Left renal pelvis (tissue), 4 donors: ENCODE measurements around the gene PCDHGB1. TPM values are rescaled to one million over a fixed set of nuclear protein-coding genes. Genes with fewer than 3 reads are reported as not detected.
"Not testable (repeated sequence)": the region's sequence is repeated elsewhere in the genome, so short reads cannot be mapped to it uniquely, and the experiment has no call there.

Experiments used
- DNase-seq, 4 donors: peaks; one replicate each; pipeline ENCODE4 v3.0.0-alpha.2; 2013; ENCODE audit warnings: low read depth in 4 of 4, low spot score in 3 of 4
- polyA plus RNA-seq, 4 donors: library from polyadenylated mRNA; unstranded; fragments of 120-200 nt; gene quantifications; one replicate each; pipeline ENCODE4 v1.2.1, GENCODE V29; 2013; ENCODE audit not compliant: insufficient read length in 4 of 4

PCDHGB1 gene
- polyA plus RNA-seq, 4 donors = 1.7 to 2.1 (median 1.9) TPM

DNA sequence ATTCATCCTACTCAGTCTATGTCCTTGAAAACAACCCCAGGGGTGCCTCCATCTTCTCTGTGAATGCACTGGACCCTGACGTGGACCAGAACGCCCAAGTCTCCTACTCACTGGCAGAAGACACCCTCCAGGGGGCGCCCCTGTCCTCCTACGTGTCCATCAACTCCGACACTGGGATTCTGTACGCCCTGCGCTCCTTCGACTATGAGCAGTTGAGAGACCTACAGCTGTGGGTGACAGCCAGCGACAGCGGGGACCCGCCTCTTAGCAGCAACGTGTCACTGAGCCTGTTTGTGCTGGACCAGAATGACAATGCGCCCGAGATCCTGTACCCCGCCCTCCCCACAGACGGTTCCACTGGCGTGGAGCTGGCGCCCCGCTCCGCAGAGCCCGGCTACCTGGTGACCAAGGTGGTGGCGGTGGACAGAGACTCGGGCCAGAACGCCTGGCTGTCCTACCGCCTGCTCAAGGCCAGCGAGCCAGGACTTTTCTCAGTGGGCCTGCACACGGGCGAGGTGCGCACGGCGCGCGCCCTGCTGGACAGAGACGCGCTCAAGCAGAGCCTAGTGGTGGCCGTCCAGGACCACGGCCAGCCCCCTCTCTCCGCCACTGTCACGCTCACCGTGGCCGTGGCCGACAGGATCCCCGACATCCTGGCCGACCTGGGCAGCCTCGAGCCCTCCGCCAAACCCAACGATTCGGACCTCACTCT, 25.7 kb downstream of the PCDHGB1 start:
- not testable (repeated sequence) for DNase-seq

DNA sequence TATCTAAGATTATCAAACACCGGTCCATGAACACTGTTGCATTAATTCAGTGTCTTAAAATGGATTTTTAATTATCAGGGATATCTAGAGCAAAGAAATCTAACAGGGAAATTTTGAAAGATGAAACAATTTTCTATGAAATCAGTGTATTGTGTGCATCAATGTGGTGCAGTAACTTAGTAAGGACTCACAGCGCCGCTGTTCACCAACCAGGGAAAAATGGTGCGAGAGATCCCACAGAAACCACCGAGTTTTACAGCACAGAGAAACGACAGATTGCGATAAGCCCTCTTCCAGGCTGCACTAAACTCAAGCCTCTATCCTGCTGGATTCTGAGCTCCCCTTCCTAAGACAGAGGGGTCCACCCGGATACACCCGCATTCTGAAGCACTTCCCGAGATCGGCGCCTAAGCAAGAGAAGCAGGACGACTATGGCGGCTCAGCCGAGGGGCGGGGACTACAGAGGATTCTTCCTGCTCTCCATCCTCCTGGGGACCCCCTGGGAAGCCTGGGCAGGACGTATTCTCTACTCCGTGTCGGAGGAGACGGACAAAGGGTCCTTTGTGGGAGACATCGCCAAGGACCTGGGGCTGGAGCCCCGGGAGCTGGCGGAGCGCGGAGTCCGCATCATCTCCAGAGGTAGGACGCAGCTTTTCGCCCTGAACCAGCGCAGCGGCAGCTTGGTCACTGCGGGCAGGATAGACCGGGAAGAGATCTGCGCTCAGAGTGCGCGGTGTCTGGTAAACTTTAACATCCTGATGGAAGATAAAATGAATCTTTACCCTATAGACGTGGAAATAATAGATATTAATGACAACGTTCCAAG, 32.8 kb downstream of the PCDHGB1 start, which contains the start of gene PCDHGA7:
Gene PCDHGA7, plus strand, starts transcription at position 274 of the 826 bp plus-strand sequence. Its CDS starts 158 bp downstream, at position 432.
- no peak for DNase-seq

DNA sequence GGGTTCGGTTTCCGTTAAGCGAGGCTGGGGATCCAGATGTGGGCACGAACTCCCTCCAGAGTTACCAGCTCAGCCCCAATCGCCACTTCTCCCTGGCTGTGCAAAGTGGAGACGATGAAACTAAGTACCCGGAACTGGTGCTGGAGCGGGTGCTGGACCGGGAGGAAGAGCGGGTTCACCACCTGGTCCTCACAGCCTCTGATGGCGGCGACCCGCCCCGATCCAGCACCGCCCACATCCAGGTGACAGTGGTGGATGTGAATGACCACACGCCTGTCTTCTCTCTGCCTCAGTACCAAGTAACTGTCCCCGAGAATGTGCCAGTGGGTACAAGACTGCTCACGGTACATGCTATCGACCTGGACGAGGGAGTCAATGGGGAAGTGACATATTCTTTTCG, 33.4 kb downstream of the PCDHGB1 start:
- DNase-seq = no peak

DNA sequence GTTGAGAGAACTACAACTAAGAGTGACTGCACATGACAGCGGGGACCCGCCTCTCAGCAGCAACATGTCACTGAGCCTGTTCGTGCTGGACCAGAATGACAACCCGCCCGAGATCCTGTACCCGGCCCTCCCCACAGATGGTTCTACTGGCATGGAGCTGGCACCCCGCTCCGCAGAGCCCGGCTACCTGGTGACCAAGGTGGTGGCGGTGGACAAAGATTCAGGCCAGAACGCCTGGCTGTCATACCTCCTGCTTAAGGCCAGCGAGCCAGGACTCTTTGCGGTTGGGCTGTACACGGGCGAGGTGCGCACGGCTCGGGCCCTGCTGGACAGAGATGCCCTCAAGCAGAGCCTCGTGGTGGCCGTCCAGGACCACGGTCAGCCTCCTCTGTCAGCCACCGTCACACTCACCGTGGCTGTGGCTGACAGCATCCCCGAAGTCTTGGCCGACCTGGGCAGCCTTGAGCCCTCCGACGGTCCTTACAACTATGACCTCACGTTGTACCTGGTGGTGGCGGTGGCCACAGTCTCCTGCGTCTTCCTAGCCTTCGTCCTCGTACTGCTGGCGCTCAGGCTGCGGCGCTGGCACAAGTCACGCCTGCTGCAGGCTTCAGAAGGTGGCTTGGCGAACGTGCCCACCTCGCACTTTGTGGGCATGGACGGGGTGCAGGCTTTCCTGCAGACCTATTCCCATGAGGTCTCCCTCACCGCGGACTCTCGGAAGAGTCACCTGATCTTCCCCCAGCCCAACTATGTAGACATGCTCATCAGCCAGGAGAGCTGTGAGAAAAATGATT, 34.8 kb downstream of the PCDHGB1 start:
- no peak for DNase-seq

DNA sequence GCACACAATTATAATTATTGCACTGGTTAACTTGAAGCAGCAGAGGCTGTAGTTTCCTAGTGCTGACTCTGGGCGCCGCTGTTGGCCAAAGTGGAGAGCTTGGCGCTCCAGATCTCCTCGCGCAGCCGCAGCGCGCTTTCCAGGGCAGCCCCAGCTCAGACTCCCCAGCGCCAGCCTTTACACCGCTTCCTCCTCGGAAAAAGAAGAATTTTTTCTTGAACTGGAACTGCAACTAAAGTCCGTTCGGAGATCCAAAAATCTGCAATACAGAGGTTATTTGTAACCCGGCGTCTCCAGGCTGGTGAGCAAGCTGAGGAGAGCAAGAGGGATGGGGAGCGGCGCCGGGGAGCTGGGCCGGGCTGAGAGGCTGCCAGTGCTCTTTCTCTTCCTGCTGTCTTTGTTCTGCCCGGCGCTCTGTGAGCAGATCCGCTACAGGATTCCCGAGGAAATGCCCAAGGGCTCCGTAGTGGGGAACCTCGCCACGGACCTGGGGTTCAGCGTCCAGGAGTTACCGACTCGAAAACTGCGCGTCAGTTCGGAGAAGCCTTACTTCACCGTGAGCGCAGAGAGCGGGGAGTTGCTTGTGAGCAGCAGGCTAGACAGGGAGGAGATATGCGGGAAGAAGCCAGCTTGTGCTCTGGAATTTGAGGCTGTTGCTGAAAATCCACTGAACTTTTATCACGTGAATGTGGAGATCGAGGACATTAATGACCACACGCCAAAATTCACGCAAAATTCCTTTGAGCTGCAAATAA, 37.8 kb downstream of the PCDHGB1 start, which contains the start of gene PCDHGB4:
Gene PCDHGB4, plus strand, starts transcription at position 142 of the 755 bp plus-strand sequence. Its CDS starts 187 bp downstream, at position 329.
- DNase-seq = not testable (repeated sequence)

DNA sequence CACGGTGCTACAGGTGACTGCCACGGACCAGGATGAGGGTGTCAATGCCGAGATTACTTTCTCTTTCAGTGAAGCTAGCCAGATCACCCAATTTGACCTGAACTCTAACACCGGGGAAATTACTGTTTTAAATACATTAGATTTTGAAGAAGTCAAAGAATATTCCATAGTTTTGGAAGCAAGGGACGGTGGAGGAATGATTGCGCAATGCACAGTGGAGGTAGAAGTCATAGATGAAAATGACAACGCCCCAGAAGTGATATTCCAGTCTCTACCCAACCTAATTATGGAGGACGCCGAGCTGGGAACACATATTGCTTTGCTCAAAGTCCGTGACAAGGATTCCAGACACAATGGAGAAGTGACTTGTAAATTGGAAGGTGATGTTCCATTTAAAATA, 38.8 kb downstream of the PCDHGB1 start:
- no peak for DNase-seq

DNA sequence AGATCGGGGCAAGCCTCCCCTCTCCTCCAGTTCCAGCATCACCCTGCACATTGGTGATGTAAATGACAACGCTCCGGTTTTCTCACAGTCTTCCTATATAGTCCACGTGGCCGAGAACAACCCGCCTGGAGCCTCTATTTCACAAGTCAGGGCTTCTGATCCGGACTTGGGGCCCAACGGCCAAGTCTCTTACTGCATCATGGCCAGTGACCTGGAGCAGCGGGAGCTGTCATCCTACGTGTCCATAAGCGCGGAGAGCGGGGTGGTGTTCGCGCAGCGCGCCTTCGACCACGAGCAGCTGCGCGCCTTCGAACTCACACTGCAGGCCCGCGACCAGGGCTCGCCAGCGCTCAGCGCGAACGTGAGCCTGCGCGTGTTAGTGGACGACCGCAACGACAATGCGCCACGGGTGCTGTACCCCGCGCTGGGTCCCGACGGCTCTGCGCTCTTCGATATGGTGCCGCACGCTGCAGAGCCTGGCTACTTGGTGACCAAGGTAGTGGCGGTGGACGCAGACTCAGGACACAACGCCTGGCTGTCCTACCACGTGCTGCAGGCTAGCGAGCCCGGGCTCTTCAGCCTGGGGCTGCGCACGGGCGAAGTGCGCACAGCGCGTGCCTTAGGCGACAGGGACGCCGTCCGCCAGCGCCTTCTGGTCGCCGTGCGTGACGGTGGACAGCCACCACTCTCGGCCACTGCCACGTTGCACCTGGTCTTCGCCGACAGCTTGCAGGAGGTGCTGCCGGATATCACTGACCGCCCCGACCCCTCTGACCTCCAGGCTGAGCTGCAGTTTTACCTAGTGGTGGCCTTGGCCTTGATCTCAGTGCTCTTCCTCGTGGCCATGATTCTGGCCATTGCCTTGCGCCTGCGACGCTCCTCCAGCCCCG, 39.5 kb downstream of the PCDHGB1 start:
- DNase-seq = no peak

DNA sequence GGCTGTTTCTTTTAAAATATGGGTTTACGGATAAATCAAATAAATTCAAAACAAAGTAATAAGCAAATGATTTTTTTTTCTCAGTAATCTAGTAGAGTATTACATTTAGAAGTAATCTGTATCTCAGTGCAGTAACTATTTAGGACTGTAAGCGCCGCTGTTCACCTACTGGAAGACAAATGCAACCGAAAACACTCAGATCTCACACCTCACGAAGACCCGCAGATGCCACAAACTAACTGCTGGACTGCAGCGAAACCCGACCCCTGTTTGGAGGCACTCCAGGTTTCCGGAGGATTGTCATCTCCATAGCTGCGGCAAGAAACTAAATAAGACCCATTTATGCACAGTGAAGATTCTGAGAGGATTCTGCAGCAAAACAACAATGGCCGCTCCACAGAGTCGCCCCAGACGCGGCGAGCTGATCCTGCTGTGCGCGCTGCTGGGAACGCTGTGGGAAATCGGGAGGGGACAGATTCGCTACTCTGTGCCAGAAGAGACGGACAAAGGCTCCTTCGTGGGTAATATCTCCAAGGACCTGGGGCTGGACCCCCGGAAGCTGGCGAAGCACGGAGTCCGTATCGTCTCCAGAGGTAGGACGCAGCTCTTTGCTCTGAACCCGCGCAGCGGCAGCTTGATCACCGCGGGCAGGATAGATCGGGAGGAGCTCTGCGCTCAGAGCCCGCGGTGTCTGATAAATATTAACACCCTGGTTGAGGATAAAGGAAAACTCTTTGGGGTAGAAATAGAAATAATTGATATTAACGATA, 42.7 kb downstream of the PCDHGB1 start, which contains the start of gene PCDHGA8:
Gene PCDHGA8, plus strand, starts transcription at position 205 of the 770 bp plus-strand sequence. Its CDS starts 181 bp downstream, at position 386.
- DNase-seq = no peak

DNA sequence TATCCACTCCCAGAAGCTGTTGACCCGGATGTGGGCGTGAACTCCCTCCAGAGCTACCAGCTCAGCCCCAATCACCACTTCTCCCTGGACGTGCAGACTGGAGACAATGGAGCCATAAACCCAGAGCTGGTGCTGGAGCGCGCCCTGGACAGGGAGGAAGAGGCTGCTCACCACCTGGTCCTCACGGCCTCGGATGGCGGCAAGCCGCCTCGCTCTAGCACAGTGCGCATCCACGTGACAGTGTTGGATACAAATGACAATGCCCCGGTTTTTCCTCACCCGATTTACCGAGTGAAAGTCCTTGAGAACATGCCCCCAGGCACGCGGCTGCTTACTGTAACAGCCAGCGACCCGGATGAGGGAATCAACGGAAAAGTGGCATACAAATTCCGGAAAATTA, 43.4 kb downstream of the PCDHGB1 start:
- no peak for DNase-seq

DNA sequence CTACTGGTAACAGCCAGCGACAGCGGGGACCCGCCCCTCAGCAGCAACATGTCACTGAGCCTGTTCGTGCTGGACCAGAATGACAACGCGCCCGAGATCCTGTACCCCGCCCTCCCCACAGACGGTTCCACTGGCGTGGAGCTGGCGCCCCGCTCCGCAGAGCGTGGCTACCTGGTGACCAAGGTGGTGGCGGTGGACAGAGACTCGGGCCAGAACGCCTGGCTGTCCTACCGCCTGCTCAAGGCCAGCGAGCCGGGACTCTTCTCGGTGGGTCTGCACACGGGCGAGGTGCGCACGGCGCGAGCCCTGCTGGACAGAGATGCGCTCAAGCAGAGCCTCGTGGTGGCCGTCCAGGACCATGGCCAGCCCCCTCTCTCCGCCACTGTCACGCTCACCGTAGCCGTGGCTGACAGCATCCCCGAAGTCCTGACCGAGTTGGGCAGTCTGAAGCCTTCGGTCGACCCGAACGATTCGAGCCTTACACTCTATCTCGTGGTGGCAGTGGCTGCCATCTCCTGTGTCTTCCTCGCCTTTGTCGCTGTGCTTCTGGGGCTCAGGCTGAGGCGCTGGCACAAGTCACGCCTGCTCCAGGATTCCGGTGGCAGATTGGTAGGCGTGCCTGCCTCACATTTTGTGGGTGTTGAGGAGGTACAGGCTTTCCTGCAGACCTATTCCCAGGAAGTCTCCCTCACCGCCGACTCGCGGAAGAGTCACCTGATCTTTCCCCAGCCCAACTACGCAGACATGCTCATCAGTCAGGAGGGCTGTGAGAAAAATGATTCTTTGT, 44.7 kb downstream of the PCDHGB1 start:
- not testable (repeated sequence) for DNase-seq

DNA sequence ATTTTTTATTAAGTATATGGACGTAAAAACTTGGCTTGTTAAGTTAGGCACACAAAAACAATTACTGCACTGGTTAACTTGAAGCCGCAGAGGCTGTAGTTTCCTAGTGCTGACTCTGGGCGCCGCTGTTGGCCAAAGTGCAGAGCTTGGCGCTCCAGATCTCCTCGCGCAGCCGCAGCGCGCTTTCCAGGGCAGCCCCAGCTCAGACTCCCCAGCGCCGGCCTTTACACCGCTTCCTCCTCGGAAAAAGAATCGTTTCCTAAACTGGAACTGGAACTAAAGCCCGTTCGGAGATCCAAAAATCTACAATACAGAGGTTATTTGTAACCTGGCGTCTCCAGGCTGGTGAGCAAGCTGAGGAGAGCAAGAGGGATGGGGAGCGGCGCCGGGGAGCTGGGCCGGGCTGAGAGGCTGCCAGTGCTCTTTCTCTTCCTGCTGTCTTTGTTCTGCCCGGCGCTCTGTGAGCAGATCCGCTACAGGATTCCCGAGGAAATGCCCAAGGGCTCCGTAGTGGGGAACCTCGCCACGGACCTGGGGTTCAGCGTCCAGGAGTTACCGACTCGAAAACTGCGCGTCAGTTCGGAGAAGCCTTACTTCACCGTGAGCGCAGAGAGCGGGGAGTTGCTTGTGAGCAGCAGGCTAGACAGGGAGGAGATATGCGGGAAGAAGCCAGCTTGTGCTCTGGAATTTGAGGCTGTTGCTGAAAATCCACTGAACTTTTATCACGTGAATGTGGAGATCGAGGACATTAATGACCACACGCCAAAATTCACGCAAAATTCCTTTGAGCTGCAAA, 48.1 kb downstream of the PCDHGB1 start, which contains the start of gene PCDHGB5:
Gene PCDHGB5, plus strand, starts transcription at position 192 of the 796 bp plus-strand sequence. Its CDS starts 181 bp downstream, at position 373.
- DNase-seq = not testable (repeated sequence)

DNA sequence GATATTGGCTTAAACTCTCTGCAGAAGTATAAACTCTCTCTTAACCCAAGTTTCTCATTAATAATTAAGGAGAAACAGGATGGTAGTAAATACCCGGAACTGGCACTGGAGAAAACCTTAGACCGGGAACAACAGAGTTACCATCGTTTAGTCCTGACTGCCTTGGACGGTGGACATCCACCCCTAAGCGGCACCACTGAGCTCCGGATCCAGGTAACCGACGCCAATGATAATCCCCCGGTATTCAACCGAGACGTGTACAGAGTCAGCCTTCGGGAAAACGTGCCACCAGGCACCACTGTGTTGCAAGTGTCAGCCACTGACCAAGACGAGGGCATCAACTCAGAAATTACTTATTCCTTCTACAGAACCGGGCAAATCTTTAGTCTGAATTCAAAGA, 48.7 kb downstream of the PCDHGB1 start:
- DNase-seq = no peak

DNA sequence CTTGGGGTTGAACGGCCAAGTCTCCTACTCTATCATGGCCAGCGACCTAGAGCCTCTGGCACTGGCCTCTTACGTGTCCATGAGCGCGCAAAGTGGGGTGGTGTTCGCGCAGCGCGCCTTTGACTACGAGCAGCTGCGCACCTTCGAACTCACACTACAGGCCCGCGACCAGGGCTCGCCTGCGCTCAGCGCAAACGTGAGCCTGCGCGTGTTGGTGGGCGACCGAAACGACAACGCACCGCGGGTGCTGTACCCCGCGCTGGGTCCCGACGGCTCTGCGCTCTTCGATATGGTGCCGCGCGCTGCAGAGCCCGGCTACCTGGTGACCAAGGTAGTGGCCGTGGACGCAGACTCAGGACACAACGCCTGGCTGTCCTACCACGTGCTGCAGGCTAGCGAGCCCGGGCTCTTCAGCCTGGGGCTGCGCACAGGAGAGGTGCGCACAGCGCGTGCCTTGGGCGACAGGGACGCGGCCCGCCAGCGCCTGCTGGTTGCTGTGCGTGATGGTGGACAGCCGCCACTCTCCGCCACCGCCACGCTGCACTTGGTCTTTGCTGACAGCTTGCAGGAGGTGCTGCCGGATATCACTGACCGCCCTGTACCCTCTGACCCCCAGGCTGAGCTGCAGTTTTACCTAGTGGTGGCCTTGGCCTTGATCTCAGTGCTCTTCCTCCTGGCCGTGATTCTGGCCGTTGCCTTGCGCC, 49.8 kb downstream of the PCDHGB1 start:
- no peak for DNase-seq
